Naive thymus-derived CD4-positive, alpha-beta T cell (primary cell): Measurements from ENCODE around the gene CEP19. TPM values are rescaled to one million over a fixed set of nuclear protein-coding genes. Genes with fewer than 3 reads are reported as not detected.
A peak's percentile ranks its signal among the peaks of the same experiment; 100 is the strongest.

Experiments
- ATAC-seq: fragments of 150-1000 bp; cut with Tn5 transposase; 2 replicates; pipeline ENCODE4 v1.10.0; 2021; ENCODE audit warnings: mild to moderate bottlenecking, moderate library complexity
- CTCF ChIA-PET: fragments of 350-600 bp; sonication (Branson Sonifier 250); formaldehyde crosslinking; loops from one replicate; lab custom pipeline; 2021; ENCODE audit warnings: antibody characterized with exemption; lab: Charles Lee
- POLR2A ChIA-PET: fragments of 350-600 bp; sonication (Branson Sonifier 250); formaldehyde crosslinking; loops from one replicate; lab custom pipeline; 2021; ENCODE audit warnings: antibody characterized with exemption, inconsistent platforms; lab: Charles Lee
- DNase-seq, 9 donors: peaks; one replicate each; pipeline versions ENCODE4 v3.0.0 to v3.0.0-alpha.2; 2020 to 2022; ENCODE audit warnings: mixed read lengths in 1 of 9
- H3K27ac ChIP-seq: one replicate; pipeline ENCODE4 v1.7.0; 2013; ENCODE audit warnings: mild to moderate bottlenecking, low read depth, low read length, moderate library complexity
- H3K27me3 ChIP-seq, 2 donors: one replicate each; pipeline ENCODE4 v1.7.0; 2013; ENCODE audit warnings: low read length in 2 of 2, mild to moderate bottlenecking in 2 of 2, moderate library complexity in 2 of 2; ENCODE audit not compliant: control insufficient read depth in 2 of 2, insufficient read depth in 2 of 2
- H3K36me3 ChIP-seq, 3 experiments: 1 replicate in 2 of 3; 2 replicates in 1 of 3; pipeline ENCODE4 v1.7.0; 2013; ENCODE audit warnings: low read length in 3 of 3, mild to moderate bottlenecking in 3 of 3, moderate library complexity in 1 of 3; ENCODE audit not compliant: insufficient read depth in 3 of 3, control insufficient read depth in 2 of 3
- H3K4me1 ChIP-seq, 2 donors: one replicate each; pipeline ENCODE4 v1.7.0; 2013; ENCODE audit warnings: low read length in 2 of 2, mild to moderate bottlenecking in 2 of 2, moderate library complexity in 1 of 2; ENCODE audit not compliant: control insufficient read depth in 2 of 2, insufficient read depth in 2 of 2
- H3K4me3 ChIP-seq: 2 replicates; pipeline ENCODE4 v1.7.0; 2013; ENCODE audit warnings: mild to moderate bottlenecking, low read length
- H3K9me3 ChIP-seq, 3 experiments: 1 replicate in 2 of 3; 2 replicates in 1 of 3; pipeline ENCODE4 v1.7.0; 2013; ENCODE audit warnings: low read length in 3 of 3; ENCODE audit not compliant: control insufficient read depth in 2 of 3
- H3K27ac Mint-ChIP-seq, 9 donors: one replicate each; pipeline ENCODE4 v1.8.0; 2020 to 2022; ENCODE audit warnings: mixed read lengths in 9 of 9, mild to moderate bottlenecking in 8 of 9, moderate library complexity in 5 of 9, inconsistent platforms in 2 of 9
- H3K27me3 Mint-ChIP-seq, 5 donors: one replicate each; pipeline ENCODE4 v1.8.0; 2021 to 2022; ENCODE audit warnings: mixed read lengths in 5 of 5, mild to moderate bottlenecking in 1 of 5
- H3K36me3 Mint-ChIP-seq, 5 donors: one replicate each; pipeline ENCODE4 v1.8.0; 2020 to 2022; ENCODE audit warnings: mixed read lengths in 5 of 5, mild to moderate bottlenecking in 3 of 5, inconsistent platforms in 1 of 5
- H3K4me1 Mint-ChIP-seq, 7 donors: one replicate each; pipeline ENCODE4 v1.8.0; 2020 to 2022; ENCODE audit warnings: mixed read lengths in 7 of 7, mild to moderate bottlenecking in 3 of 7, inconsistent platforms in 1 of 7
- H3K4me3 Mint-ChIP-seq, 10 donors: one replicate each; pipeline ENCODE4 v1.8.0; 2020 to 2022; ENCODE audit warnings: mild to moderate bottlenecking in 10 of 10, mixed read lengths in 10 of 10, moderate library complexity in 6 of 10, inconsistent platforms in 2 of 10
- H3K9me3 Mint-ChIP-seq, 11 donors: one replicate each; pipeline ENCODE4 v1.8.0; 2020 to 2022; ENCODE audit warnings: mixed read lengths in 11 of 11, mild to moderate bottlenecking in 4 of 11, inconsistent platforms in 1 of 11, moderate library complexity in 1 of 11
- intact Hi-C, 2 donors: fragments of 100-400 bp; cut with micrococcal nuclease; formaldehyde crosslinking; loops; one replicate each; pipeline ENCODE4 v1.15.1; 2023
- polyA plus RNA-seq, 2 donors: library from polyadenylated mRNA; unstranded; fragments of 300-500 nt; fragmentation: Illumina TruSeq; gene quantifications; one replicate each; pipeline ENCODE4 v1.2.3, GENCODE V29; 2021
- total RNA-seq, 6 experiments: library from RNA in 5 of 6; stranded (reverse) in 5 of 6; gene quantifications; 1 replicate in 5 of 6; 2 replicates in 1 of 6; pipeline ENCODE4 v1.2.3 and lab custom pipeline; 2021 to 2026

The CEP19 gene
- total and polyA plus RNA-seq, 7 experiments from 2014 or later, result 0.96 to 10.7 (median 6.9) TPM

- H3K4me3 ChIP-seq, result no peak overlapping the region
- H3K4me1 ChIP-seq, result peaks cover 0 to 11% of the 10 kb centered on the region in 2 donors
- H3K27me3 ChIP-seq, result no peaks in the 10 kb centered on the region
- intact Hi-C loops, result no loop called here
- no peaks in the 10 kb centered on the region for H3K27me3 Mint-ChIP-seq
- CTCF ChIA-PET, result interaction anchor here (0.7 to 2.4 kb wide), 8 partner anchors 9 to 520 kb away, joined by 3 to 12 read pairs (median 4); no protein-coding TSS in a partner anchor
- ATAC-seq (no peak), DNase-seq (no peak)
- peaks cover 0 to 5% (median 0%) of the 10 kb centered on the region in 11 donors for H3K9me3 Mint-ChIP-seq
- H3K4me3 Mint-ChIP-seq, result peak overlapping the region in 1 of 10 donors; percentile 42
- H3K27ac Mint-ChIP-seq, result peak overlapping the region in 3 of 9 donors; percentile 22 to 51 (median 31)
- H3K36me3 Mint-ChIP-seq, result peaks cover 0 to 13% (median 4%) of the 10 kb centered on the region in 5 donors
- H3K4me1 Mint-ChIP-seq, result peaks cover 0 to 28% (median 15%) of the 10 kb centered on the region in 7 donors
- no peaks in the 10 kb centered on the region for H3K36me3 ChIP-seq
- POLR2A ChIA-PET, result interaction anchor here (0.7 to 1.5 kb wide), 5 partner anchors 10 to 65 kb away, joined by 3 to 8 read pairs (median 3); partner anchors contain the start of gene NRROS
- no peaks in the 10 kb centered on the region for H3K9me3 ChIP-seq
- no peak overlapping the region for H3K27ac ChIP-seq
Measured at GRCh38 chr3:196677353-196677752, 34.7 kb downstream of the CEP19 start.

- Mint-ChIP-seq H3K36me3 (peaks cover 0 to 13% (median 4%) of the 10 kb centered on the region in 5 donors), H3K4me3 (no peak overlapping the region), H3K27ac (no peak overlapping the region), H3K4me1 (peaks cover 13 to 47% (median 31%) of the 10 kb centered on the region in 7 donors), H3K9me3 (peaks cover 0 to 5% (median 0%) of the 10 kb centered on the region in 11 donors), H3K27me3 (no peaks in the 10 kb centered on the region)
- no peak overlapping the region for H3K4me3 ChIP-seq
- intact Hi-C loops, result loop anchor here in 1 of 2 donors (5.0 kb wide), 1 partner anchor 41 kb away; no protein-coding TSS in a partner anchor
- peaks cover 0 to 18% of the 10 kb centered on the region in 2 donors for H3K4me1 ChIP-seq
- no peaks in the 10 kb centered on the region for H3K27me3 ChIP-seq
- DNase-seq (no peak), ATAC-seq (no peak)
- no peaks in the 10 kb centered on the region for H3K9me3 ChIP-seq
- CTCF ChIA-PET, result interaction anchor here (1.8 kb wide), 1 partner anchor 11 kb away, joined by 5 read pairs; no protein-coding TSS in a partner anchor
- H3K27ac ChIP-seq, result no peak overlapping the region
- POLR2A ChIA-PET, result interaction anchor here (0.9 kb wide), 1 partner anchor 33 kb away, joined by 4 read pairs; no protein-coding TSS in a partner anchor
- H3K36me3 ChIP-seq, result no peaks in the 10 kb centered on the region
Measured at GRCh38 chr3:196673632-196674031, 38.4 kb downstream of the CEP19 start.

DNA sequence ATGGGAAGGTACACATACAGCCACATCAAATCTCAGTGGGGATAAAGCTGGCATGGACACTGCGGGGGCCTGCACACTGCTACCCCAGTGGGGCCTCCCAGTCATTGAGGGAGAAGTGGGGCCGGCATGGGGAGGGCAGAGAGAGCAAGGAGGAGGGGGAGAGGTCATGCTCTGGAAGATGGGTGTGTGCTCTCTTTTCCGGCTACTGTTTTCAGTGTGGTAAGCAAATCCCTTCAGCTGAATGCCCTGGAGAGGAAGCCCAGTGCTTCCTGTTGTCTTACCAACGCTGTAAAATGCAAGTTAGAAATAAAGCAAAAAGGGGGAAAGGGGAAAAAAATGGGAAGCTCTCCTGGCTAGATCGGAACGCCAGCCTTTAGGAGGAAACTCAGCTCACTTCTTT lies 41.7 kb downstream of the CEP19 start:
- Mint-ChIP-seq H3K36me3 (peaks cover 0 to 14% (median 11%) of the 10 kb centered on the region in 5 donors), H3K9me3 (peaks cover 0 to 5% (median 0%) of the 10 kb centered on the region in 11 donors), H3K27ac (peak overlapping the region; percentile 74 to 95 (median 85)), H3K27me3 (no peaks in the 10 kb centered on the region), H3K4me1 (peaks cover 13 to 41% (median 28%) of the 10 kb centered on the region in 7 donors), H3K4me3 (peak overlapping the region; percentile 58 to 79 (median 66))
- peaks cover 0 to 7% of the 10 kb centered on the region in 2 donors for H3K4me1 ChIP-seq
- DNase-seq (no peak), ATAC-seq (peak; percentile 31)
- H3K27me3 ChIP-seq, result no peaks in the 10 kb centered on the region
- H3K36me3 ChIP-seq, result no peaks in the 10 kb centered on the region
- CTCF ChIA-PET, result interaction anchor here (1.3 to 1.4 kb wide), 2 partner anchors 14 to 31 kb away, joined by 4 to 10 read pairs; partner anchors contain the start of gene NRROS
- POLR2A ChIA-PET, result interaction anchor here (1.0 to 3.1 kb wide), 6 partner anchors 14 to 72 kb away, joined by 3 to 18 read pairs (median 4); partner anchors contain the start of gene NRROS
- H3K4me3 ChIP-seq, result no peak overlapping the region
- H3K9me3 ChIP-seq, result no peaks in the 10 kb centered on the region
- intact Hi-C loops, result loop anchor here in 1 of 2 donors (5.0 kb wide), 1 partner anchor 38 kb away; no protein-coding TSS in a partner anchor
- H3K27ac ChIP-seq, result peak overlapping the region; percentile 34

DNA sequence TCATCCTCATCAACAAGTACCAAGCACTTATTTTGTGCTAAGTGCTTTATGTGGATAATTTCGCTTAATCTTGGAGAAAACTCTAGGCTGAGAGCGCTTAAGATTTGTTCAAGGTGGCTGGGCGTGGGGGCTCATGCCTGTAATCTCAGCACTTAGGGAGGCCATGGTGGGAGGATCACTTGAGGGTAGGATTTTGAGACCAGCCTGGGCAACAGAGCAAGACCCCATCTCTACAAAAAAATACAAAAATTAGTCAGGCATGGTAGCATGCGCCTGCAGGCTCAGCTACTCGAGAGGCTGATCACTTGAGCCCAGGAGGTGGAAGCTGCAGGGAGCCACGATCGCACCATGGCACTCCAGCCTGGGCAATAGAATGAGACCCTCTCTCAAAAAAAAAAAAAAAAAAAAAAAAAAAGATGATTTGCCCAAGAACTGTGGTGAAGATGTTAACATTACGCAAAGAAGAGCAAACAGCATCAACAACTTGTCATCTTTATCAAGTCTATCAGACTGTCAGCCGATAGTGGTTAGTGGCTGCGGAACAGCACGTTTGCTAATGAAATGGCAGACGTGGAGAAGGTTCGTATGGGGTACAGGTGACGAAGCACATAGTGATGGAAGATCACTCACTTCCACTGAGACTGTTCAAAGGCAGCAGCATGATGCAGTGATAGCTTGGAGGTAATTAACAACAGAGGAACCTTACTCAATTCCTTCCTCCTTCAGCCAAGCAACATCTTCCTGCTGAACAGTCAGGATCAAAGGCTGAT lies 44.8 kb downstream of the CEP19 start:
- no peak overlapping the region for H3K4me3 ChIP-seq
- no peak overlapping the region for H3K4me3 Mint-ChIP-seq
- peaks cover 0 to 20% (median 9%) of the 10 kb centered on the region in 5 donors for H3K36me3 Mint-ChIP-seq
- no peaks in the 10 kb centered on the region for H3K36me3 ChIP-seq
- intact Hi-C loops, result no loop called here
- H3K4me1 ChIP-seq, result peaks cover 0 to 7% of the 10 kb centered on the region in 2 donors
- H3K9me3 Mint-ChIP-seq, result peaks cover 0 to 1% (median 0%) of the 10 kb centered on the region in 11 donors
- H3K27me3 ChIP-seq, result no peaks in the 10 kb centered on the region
- H3K4me1 Mint-ChIP-seq, result peaks cover 13 to 35% (median 23%) of the 10 kb centered on the region in 7 donors
- ChIA-PET CTCF (no interaction called here), POLR2A (interaction anchor here (1.0 kb wide), 1 partner anchor 10 kb away, joined by 3 read pairs; no protein-coding TSS in a partner anchor)
- peak overlapping the region in 2 of 9 donors; percentile 54 to 72 for H3K27ac Mint-ChIP-seq
- H3K27ac ChIP-seq, result no peak overlapping the region
- H3K9me3 ChIP-seq, result no peaks in the 10 kb centered on the region
- ATAC-seq (peak; percentile 74), DNase-seq (no peak)
- no peaks in the 10 kb centered on the region for H3K27me3 Mint-ChIP-seq

DNA sequence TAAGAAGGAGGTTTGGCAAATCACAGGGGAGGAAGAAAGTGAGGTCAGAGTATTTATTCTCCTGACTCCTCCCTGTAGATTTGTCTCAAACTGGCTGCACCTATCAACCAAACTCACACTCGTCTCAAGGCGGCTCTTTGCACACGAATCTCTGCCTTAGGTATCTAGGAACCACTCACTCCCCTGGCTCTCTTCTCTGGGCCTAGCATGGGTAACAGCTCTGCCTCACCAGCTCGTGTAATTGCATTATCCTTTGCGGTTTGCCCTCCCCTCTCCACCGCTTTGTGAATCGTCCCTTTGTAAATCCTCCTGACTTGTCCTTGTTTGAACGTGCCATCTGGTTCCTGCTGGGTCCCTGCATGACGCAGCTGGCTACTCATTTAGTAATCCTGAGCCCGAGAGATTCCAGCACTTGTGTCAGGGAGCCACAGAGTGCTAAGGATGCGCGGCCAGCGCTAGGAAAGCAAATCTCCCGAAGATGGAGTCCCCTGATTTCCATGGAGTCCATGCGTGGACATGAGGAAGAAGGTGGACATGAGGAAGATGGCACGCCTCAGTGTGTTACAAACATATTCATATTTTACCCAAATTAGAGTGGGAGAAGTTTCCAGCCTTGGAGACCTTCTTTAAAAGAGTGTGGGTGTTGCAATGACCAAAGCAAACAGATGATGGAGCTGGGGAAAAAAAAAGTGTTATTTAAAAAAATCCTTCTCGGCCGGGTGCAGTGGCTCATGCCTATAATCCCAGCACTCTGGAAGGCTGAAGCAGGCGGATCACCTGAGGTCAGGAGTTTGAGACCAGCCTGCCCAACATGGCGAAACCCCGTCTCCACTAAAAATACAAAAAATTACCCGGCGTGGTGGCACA lies 45.8 kb downstream of the CEP19 start:
- H3K27ac ChIP-seq, result no peak overlapping the region
- ATAC-seq (no peak), DNase-seq (no peak)
- Mint-ChIP-seq H3K4me1 (peaks cover 7 to 28% (median 19%) of the 10 kb centered on the region in 7 donors), H3K27ac (peak overlapping the region in 4 of 9 donors; percentile 18 to 72 (median 38)), H3K4me3 (no peak overlapping the region), H3K36me3 (peaks cover 0 to 29% (median 10%) of the 10 kb centered on the region in 5 donors), H3K27me3 (no peaks in the 10 kb centered on the region), H3K9me3 (peaks cover 0 to 1% (median 0%) of the 10 kb centered on the region in 11 donors)
- no peaks in the 10 kb centered on the region for H3K9me3 ChIP-seq
- peaks cover 0 to 6% (median 2%) of the 10 kb centered on the region in 3 experiments for H3K36me3 ChIP-seq
- POLR2A ChIA-PET, result no interaction called here
- H3K4me3 ChIP-seq, result no peak overlapping the region
- CTCF ChIA-PET, result interaction anchor here (1.0 kb wide), 1 partner anchor 68 kb away, joined by 3 read pairs; no protein-coding TSS in a partner anchor
- peaks cover 0 to 7% of the 10 kb centered on the region in 2 donors for H3K4me1 ChIP-seq
- intact Hi-C loops, result no loop called here
- no peaks in the 10 kb centered on the region for H3K27me3 ChIP-seq
